ENCODE measurements around the gene NR2F1-AS1.
"Not testable (repeated sequence)": the region's sequence is repeated elsewhere in the genome, so short reads cannot be mapped to it uniquely, and the experiment has no call there.

GRCh38 chr5:93505553-93505952 is 75.5 kb downstream of the NR2F1-AS1 start:
- TF ChIP-seq ZNF565 (CRISPR knock-in tag; conservative IDR thresholded peaks at IDR 0.05; ENCODE audit: low read depth); CSDC2 (CRISPR knock-in tag; IDR thresholded peaks at IDR 0.05); ZC3H10 (CRISPR knock-in tag; IDR thresholded peaks at IDR 0.05); CREB5 (CRISPR knock-in tag; IDR thresholded peaks at IDR 0.05; ENCODE audit: low read depth); ESRRG (CRISPR knock-in tag; IDR thresholded peaks at IDR 0.05); ARNTL (CRISPR knock-in tag; IDR thresholded peaks at IDR 0.05; ENCODE audit: borderline replicate concordance, low read depth); PATZ1 (CRISPR knock-in tag; IDR thresholded peaks at IDR 0.05; ENCODE audit: borderline replicate concordance); SNAI2 (CRISPR knock-in tag; IDR thresholded peaks at IDR 0.05); ZFP3 (CRISPR knock-in tag; IDR thresholded peaks at IDR 0.05); ISL1 (CRISPR knock-in tag; IDR thresholded peaks at IDR 0.05); ZFP30 (CRISPR knock-in tag; IDR thresholded peaks at IDR 0.05): not testable (repeated sequence)
- TF ChIP-seq, protein P1, sequence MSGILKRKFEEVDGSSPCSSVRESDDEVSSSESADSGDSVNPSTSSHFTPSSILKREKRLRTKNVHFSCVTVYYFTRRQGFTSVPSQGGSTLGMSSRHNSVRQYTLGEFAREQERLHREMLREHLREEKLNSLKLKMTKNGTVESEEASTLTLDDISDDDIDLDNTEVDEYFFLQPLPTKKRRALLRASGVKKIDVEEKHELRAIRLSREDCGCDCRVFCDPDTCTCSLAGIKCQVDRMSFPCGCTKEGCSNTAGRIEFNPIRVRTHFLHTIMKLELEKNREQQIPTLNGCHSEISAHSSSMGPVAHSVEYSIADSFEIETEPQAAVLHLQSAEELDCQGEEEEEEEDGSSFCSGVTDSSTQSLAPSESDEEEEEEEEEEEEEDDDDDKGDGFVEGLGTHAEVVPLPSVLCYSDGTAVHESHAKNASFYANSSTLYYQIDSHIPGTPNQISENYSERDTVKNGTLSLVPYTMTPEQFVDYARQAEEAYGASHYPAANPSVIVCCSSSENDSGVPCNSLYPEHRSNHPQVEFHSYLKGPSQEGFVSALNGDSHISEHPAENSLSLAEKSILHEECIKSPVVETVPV (CRISPR knock-in tag; IDR thresholded peaks at IDR 0.05) = not testable (repeated sequence)
